Psoas muscle (tissue), 8 donors: ENCODE results near the gene PITPNB. TPM values are rescaled to one million over a fixed set of nuclear protein-coding genes. Genes with fewer than 3 reads are reported as not detected.

Experiments
- ATAC-seq, 4 donors: fragments of 200-7000 bp; cut with Tn5 transposase; one replicate each; pipeline ENCODE4 v1.9.1; 2020; ENCODE audit warnings: moderate library complexity in 3 of 4, mild to moderate bottlenecking in 2 of 4
- DNase-seq, 2 donors: peaks; one replicate each; pipeline ENCODE4 v3.0.0-alpha.2; 2020
- H3K27ac ChIP-seq: fragments of 200-600 bp; one replicate; pipeline ENCODE4 v1.8.0; 2022
- H3K27me3 ChIP-seq, 3 donors: fragments of 200-600 bp in 1 of 3; one replicate each; pipeline versions ENCODE4 v1.6.1 to v1.8.0; 2013 to 2022; ENCODE audit warnings: low read length in 2 of 3, mild to moderate bottlenecking in 2 of 3, moderate library complexity in 1 of 3; ENCODE audit not compliant: insufficient read depth in 3 of 3
- H3K36me3 ChIP-seq, 2 donors: fragments of 200-600 bp in 1 of 2; one replicate each; pipeline versions ENCODE4 v1.6.1 to v1.8.0; 2013 to 2022; ENCODE audit warnings: low read depth in 1 of 2, mild to moderate bottlenecking in 1 of 2, moderate library complexity in 1 of 2; ENCODE audit not compliant: insufficient read depth in 1 of 2
- H3K4me1 ChIP-seq: fragments of 200-600 bp; one replicate; pipeline ENCODE4 v1.8.0; 2022
- H3K4me3 ChIP-seq: fragments of 200-600 bp; one replicate; pipeline ENCODE4 v1.8.0; 2022; ENCODE audit warnings: mild to moderate bottlenecking
- H3K9me3 ChIP-seq: fragments of 200-600 bp; one replicate; pipeline ENCODE4 v1.8.0; 2022
- CTCF ChIP-seq: fragments of 200-600 bp; IDR thresholded peaks from one replicate; pipeline ENCODE4 v1.8.0; 2022; ENCODE audit warnings: antibody characterized with exemption
- WGBS, 3 donors: extraction: QIAGEN DNeasy Blood & Tissue Kit; methylation state at CpG; one replicate each; pipeline versions ENCODE4 v1.1.6 to v1.1.7; 2013; 5-methylcytosine and 5-hydroxymethylcytosine counted together
- intact Hi-C, 2 donors: fragments of 100-400 bp; cut with DNase I; formaldehyde crosslinking; loops; one replicate each; pipeline versions ENCODE4 v1.11.0 to v1.14.2; 2022
- polyA plus RNA-seq, 3 donors: library from polyadenylated mRNA; stranded (reverse); fragments of 200-250 nt; gene quantifications; one replicate each; pipeline ENCODE4 v1.2.3, GENCODE V29; 2013
- total RNA-seq, 4 donors: library from RNA; stranded (reverse); fragmentation: NEBNext Ultra II Directional in 2 of 4; extraction: Animal tissue kit (Norgen Biotek cat#: 25700) in 2 of 4; gene quantifications; one replicate each; pipeline versions ENCODE4 v1.2.1 to v1.2.4, GENCODE V29; 2021 to 2023
- donor health status: healthy with polysubstance abuse.
- donor health status: DM: no; HTN: no; CAD: no; lungs with moderate emphysema.
- donor health status: Bipolar disorder and iron deficiency.
- donor health status: healthy.
- donor health status: DM: yes; HTN: yes; CAD: no.
- donor health status: DM: no; HTN: no; CAD: no.
- donor health status: DM: no; HTN: no; CAD: no.
- donor health status: DM: yes; HTN: yes; CAD: no.

The PITPNB gene
- total and polyA plus RNA-seq, 7 donors, result 14.8 to 54.5 (median 29.9) TPM

DNA sequence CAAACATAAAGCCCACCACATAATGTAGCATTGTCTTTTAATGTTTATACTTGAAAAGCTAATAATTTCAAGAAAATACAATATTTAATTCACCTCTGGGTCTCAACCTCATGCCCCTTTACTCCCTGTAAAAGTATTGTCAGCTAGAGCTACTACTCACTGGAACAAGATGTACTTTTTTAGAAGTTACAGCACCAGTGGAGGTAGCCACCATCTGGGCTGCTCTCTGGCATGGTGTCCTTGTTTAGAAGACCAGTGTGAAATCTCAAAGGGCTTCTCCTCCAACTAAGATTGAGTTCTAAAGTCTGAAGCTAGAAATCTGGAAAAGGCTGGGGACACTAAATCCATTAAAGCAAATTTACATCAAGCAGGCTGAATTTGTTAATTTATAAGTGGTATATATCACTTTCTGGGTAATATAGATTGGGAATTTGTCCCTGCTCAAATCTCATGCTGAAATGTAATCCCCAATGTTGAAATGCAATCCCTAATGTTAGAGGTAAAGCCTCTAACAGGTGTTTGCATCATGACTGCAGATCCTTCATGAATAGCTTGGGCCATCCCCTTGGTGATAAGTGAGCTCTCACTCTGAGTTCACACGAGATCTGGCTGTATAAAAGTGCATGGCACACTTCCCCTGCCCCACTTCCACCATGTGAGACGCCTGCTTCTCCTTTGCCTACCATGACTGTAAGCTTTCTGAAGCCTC is 47.6 kb downstream of the PITPNB start:
- 73 to 87% (median 74%) methylated on average over 2 of the region's 2 CpGs for WGBS, 3 donors

GRCh38 chr22:27870234-27871191 is 48.5 kb downstream of the PITPNB start:
- no peak for ATAC-seq
- Histone ChIP-seq H3K4me1 (peaks cover 42% of the 10 kb centered on the region), H3K36me3 (peaks cover 15 to 33% of the 10 kb centered on the region in 2 donors), H3K9me3 (no peaks in the 10 kb centered on the region), H3K27ac (no peak overlapping the region), H3K4me3 (no peak overlapping the region), H3K27me3 (no peaks in the 10 kb centered on the region)
- intact Hi-C loops, result no loop called here
- 96 to 99% (median 98%) methylated on average over 2 of the region's 2 CpGs for WGBS, 3 donors
- no peak for TF ChIP-seq CTCF
- DNase-seq, result no peak

More for the DNA sequence above, 47.6 kb downstream of the PITPNB start:
- intact Hi-C loops, result no loop called here
- H3K4me1 ChIP-seq, result peaks cover 34% of the 10 kb centered on the region
- peak in 3 of 4 donors; percentile 20 to 55 (median 39) for ATAC-seq
- no peaks in the 10 kb centered on the region for H3K27me3 ChIP-seq
- H3K4me3 ChIP-seq, result no peak overlapping the region
- H3K36me3 ChIP-seq, result peaks cover 15 to 33% of the 10 kb centered on the region in 2 donors
- DNase-seq, result no peak
- no peak for TF ChIP-seq CTCF
- no peaks in the 10 kb centered on the region for H3K9me3 ChIP-seq
- H3K27ac ChIP-seq, result no peak overlapping the region

GRCh38 chr22:27868732-27869282 is 50.2 kb downstream of the PITPNB start:
- DNase-seq (no peak), ATAC-seq (no peak)
- peak overlapping the region; percentile 71 for H3K27ac ChIP-seq
- no peaks in the 10 kb centered on the region for H3K9me3 ChIP-seq
- intact Hi-C loops, result no loop called here
- no peak overlapping the region for H3K4me3 ChIP-seq
- H3K36me3 ChIP-seq, result peaks cover 14 to 33% of the 10 kb centered on the region in 2 donors
- TF ChIP-seq CTCF, result no peak
- H3K27me3 ChIP-seq, result no peaks in the 10 kb centered on the region
- peaks cover 42% of the 10 kb centered on the region for H3K4me1 ChIP-seq
- 86 to 92% (median 86%) methylated on average over 6 of the region's 6 CpGs for WGBS, 3 donors

DNA sequence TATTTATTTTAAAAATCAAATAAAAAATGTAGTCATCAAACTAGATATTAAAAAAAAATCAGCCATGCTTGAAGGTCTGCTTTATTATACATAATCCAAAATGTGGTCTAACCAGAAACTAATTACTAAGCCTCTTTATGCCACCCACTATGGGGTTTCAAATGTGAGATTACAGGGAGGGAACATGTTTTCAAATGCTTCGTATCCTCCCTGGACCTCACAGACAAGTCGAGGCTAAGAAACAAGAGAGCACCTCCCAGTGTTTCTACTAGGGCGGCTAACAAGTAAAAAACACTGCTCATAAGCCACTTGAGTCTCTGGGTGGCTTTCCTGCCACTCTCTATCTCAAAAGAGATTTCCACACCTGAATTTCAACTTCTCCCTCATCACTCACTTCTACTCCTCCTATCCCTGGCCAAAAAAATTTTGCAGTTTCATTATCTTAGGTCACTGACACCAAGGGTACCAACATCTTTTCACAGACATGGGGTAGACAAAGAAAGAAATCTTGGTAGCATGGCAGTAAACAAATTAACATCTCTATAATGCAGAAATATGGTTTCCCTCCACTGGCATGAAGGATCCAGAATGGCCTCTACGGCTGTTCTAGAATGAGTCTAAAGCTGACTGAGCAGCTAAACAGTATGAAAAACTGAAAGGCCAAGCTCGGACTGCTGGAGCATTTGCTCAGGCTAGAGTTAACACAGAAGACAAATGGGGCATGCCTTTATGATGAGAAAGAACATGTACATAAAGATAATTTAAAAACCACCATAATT is 50.9 kb downstream of the PITPNB start:
- peak overlapping the region; percentile 71 for H3K27ac ChIP-seq
- H3K27me3 ChIP-seq, result no peaks in the 10 kb centered on the region
- no peak for TF ChIP-seq CTCF
- intact Hi-C loops, result no loop called here
- DNase-seq (no peak), ATAC-seq (no peak)
- H3K4me3 ChIP-seq, result no peak overlapping the region
- H3K9me3 ChIP-seq, result no peaks in the 10 kb centered on the region
- 82 to 85% (median 84%) methylated on average over 5 of the region's 5 CpGs for WGBS, 3 donors
- peaks cover 35% of the 10 kb centered on the region for H3K4me1 ChIP-seq
- H3K36me3 ChIP-seq, result peaks cover 13 to 30% of the 10 kb centered on the region in 2 donors
